Spleen (tissue), 7 donors: ENCODE measurements around the gene GAGE12F.
"Not testable (repeated sequence)": the region's sequence is repeated elsewhere in the genome, so short reads cannot be mapped to it uniquely, and the experiment has no call there.

Source experiments
- CTCF ChIP-seq, 11 experiments: fragments of 200-600 bp in 7 of 11; fragments of 450-650 bp in 4 of 11; sonication (generic) in 4 of 11; IDR thresholded peaks in 8 of 11; conservative IDR thresholded peaks in 3 of 11; 1 replicate in 7 of 11; 2 replicates in 4 of 11; pipeline versions ENCODE4 v1.4.0 to v1.8.0; 2016 to 2021; ENCODE audit warnings: antibody characterized with exemption in 11 of 11, inconsistent platforms in 4 of 11, mild to moderate bottlenecking in 1 of 11
- POLR2A ChIP-seq, 3 donors: fragments of 450-650 bp; IDR thresholded peaks; one replicate each; pipeline ENCODE4 v1.5.1; 2017; ENCODE audit warnings: antibody characterized with exemption in 3 of 3, mild to moderate bottlenecking in 1 of 3
- POLR2AphosphoS5 ChIP-seq, 3 donors: sonication (generic); formaldehyde crosslinking; IDR thresholded peaks; one replicate each; pipeline ENCODE4 v1.5.1; 2017; ENCODE audit warnings: antibody characterized with exemption in 3 of 3
- donor health status: DM: no; HTN: no; CAD: no; lungs with moderate emphysema.
- donor health status: DM: no; HTN: no; CAD: no.
- donor health status: DM: no; HTN: no; CAD: no.

DNA sequence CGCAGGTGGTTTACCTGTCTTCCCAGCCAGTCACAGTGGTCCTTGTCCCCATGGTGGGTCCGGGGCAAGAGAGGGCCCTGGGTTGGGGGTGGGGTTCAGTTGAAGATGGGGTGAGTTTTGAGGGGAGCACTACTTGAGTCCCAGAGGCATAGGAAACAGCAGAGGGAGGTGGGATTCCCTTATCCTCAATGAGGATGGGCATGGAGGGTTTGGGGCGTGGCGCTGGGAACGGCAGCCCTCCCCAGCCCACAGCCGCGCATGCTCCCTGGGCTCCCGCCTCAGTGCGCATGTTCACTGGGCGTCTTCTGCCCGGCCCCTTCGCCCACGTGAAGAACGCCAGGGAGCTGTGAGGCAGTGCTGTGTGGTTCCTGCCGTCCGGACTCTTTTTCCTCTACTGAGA is 38.1 kb downstream of the GAGE12F start, which contains the start of gene GAGE1:
- not testable (repeated sequence) for TF ChIP-seq CTCF (IDR thresholded peaks at IDR 0.05 in 8 of 11, conservative IDR thresholded peaks at IDR 0.05 in 3 of 11); POLR2A (IDR thresholded peaks at IDR 0.05); POLR2AphosphoS5 (IDR thresholded peaks at IDR 0.05)
